Natural killer cell (primary cell): Measurements from ENCODE around the gene MAST2. TPM values are rescaled to one million over a fixed set of nuclear protein-coding genes. Genes with fewer than 3 reads are reported as not detected.
"Not testable (repeated sequence)": the region's sequence is repeated elsewhere in the genome, so short reads cannot be mapped to it uniquely, and the experiment has no call there.

Experiments
- ATAC-seq, 3 donors: fragments of 150-1000 bp in 2 of 3; fragments of 200-7000 bp in 1 of 3; cut with Tn5 transposase; 1 replicate in 1 of 3; 2 replicates in 2 of 3; pipeline ENCODE4 v1.10.0; 2021; ENCODE audit warnings: mild to moderate bottlenecking in 2 of 3, moderate library complexity in 2 of 3
- DNase-seq, 2 donors: peaks; one replicate each; pipeline versions ENCODE4 v3.0.0 to v3.0.0-alpha.2; 2013 to 2021; ENCODE audit warnings: mixed read lengths in 1 of 2
- H3K27ac ChIP-seq: one replicate; pipeline ENCODE4 v1.5.1; 2013; ENCODE audit warnings: mild to moderate bottlenecking, low read length
- H3K27me3 ChIP-seq: one replicate; pipeline ENCODE4 v1.6.1; 2013; ENCODE audit warnings: low read length; ENCODE audit not compliant: control insufficient read depth, insufficient read depth
- H3K36me3 ChIP-seq: one replicate; pipeline ENCODE4 v1.6.1; 2013; ENCODE audit warnings: low read length; ENCODE audit not compliant: control insufficient read depth, insufficient read depth
- H3K4me1 ChIP-seq: one replicate; pipeline ENCODE4 v1.6.1; 2013; ENCODE audit warnings: low read length; ENCODE audit not compliant: control insufficient read depth, insufficient read depth
- H3K4me3 ChIP-seq: one replicate; pipeline ENCODE4 v1.5.1; 2013; ENCODE audit warnings: low read length
- H3K9me3 ChIP-seq: one replicate; pipeline ENCODE4 v1.6.1; 2013; ENCODE audit warnings: low read length; ENCODE audit not compliant: control insufficient read depth, insufficient read depth
- H3K27ac Mint-ChIP-seq, 2 donors: one replicate each; pipeline ENCODE4 v1.8.0; 2022; ENCODE audit warnings: mild to moderate bottlenecking in 2 of 2, mixed read lengths in 2 of 2, moderate library complexity in 1 of 2
- H3K27me3 Mint-ChIP-seq, 2 donors: one replicate each; pipeline ENCODE4 v1.8.0; 2022; ENCODE audit warnings: low read depth in 2 of 2, mixed read lengths in 2 of 2
- H3K36me3 Mint-ChIP-seq: one replicate; pipeline ENCODE4 v1.8.0; 2022; ENCODE audit warnings: mixed read lengths
- H3K4me1 Mint-ChIP-seq, 2 donors: one replicate each; pipeline ENCODE4 v1.8.0; 2022; ENCODE audit warnings: mixed read lengths in 2 of 2
- H3K4me3 Mint-ChIP-seq: one replicate; pipeline ENCODE4 v1.8.0; 2022; ENCODE audit warnings: mild to moderate bottlenecking, moderate library complexity, mixed read lengths
- H3K9me3 Mint-ChIP-seq, 2 donors: one replicate each; pipeline ENCODE4 v1.8.0; 2022; ENCODE audit warnings: mixed read lengths in 2 of 2
- CTCF ChIP-seq: fragments of 200-600 bp; IDR thresholded peaks from one replicate; pipeline ENCODE4 v1.8.0; 2022; ENCODE audit warnings: antibody characterized with exemption
- WGBS: methylation state at CpG from one replicate; pipeline ENCODE4 v1.1.7; 2013; ENCODE audit warnings: missing lambda C conversion rate; ENCODE audit not compliant: insufficient coverage; 5-methylcytosine and 5-hydroxymethylcytosine counted together
- intact Hi-C: fragments of 100-400 bp; cut with micrococcal nuclease; formaldehyde crosslinking; loops from one replicate; pipeline ENCODE4 v1.14.2; 2022
- total RNA-seq, 4 donors: library from RNA; stranded (reverse); fragments of 120-200 nt in 1 of 4; gene quantifications; one replicate each; pipeline versions ENCODE4 v1.2.3 to v1.2.4, GENCODE V29; 2013 to 2022

The MAST2 gene
- total RNA-seq, 3 donors from 2014 or later (not counting 1 experiment from before 2014, with no cell fraction given): 25.3 to 28.6 (median 27.9) TPM

GRCh38 chr1:45854724-45855123 lies 51.3 kb downstream of the MAST2 start:
- Histone ChIP-seq H3K27me3 (no peaks in the 10 kb centered on the region), H3K36me3 (no peaks in the 10 kb centered on the region), H3K4me3 (no peak overlapping the region), H3K4me1 (no peaks in the 10 kb centered on the region), H3K27ac (no peak overlapping the region), H3K9me3 (no peaks in the 10 kb centered on the region)
- DNase-seq (no peak), ATAC-seq (no peak)
- H3K27ac Mint-ChIP-seq: no peak overlapping the region
- H3K27me3 Mint-ChIP-seq: no peaks in the 10 kb centered on the region
- WGBS: 100% methylated on average over 1 of the region's 1 CpG
- no peaks in the 10 kb centered on the region for H3K36me3 Mint-ChIP-seq
- intact Hi-C loops: no loop called here
- peaks cover 0 to 5% of the 10 kb centered on the region in 2 donors for H3K4me1 Mint-ChIP-seq
- TF ChIP-seq CTCF: no peak
- H3K9me3 Mint-ChIP-seq: peaks cover 0 to 4% of the 10 kb centered on the region in 2 donors
- no peak overlapping the region for H3K4me3 Mint-ChIP-seq

- Histone ChIP-seq H3K4me1 (no peaks in the 10 kb centered on the region), H3K9me3 (no peaks in the 10 kb centered on the region), H3K4me3 (no peak overlapping the region), H3K27ac (no peak overlapping the region), H3K27me3 (no peaks in the 10 kb centered on the region), H3K36me3 (no peaks in the 10 kb centered on the region)
- H3K4me1 Mint-ChIP-seq: peaks cover 0 to 10% of the 10 kb centered on the region in 2 donors
- intact Hi-C loops: no loop called here
- H3K27me3 Mint-ChIP-seq: no peaks in the 10 kb centered on the region
- TF ChIP-seq CTCF: no peak
- no peaks in the 10 kb centered on the region for H3K36me3 Mint-ChIP-seq
- no peak overlapping the region for H3K27ac Mint-ChIP-seq
- no peak overlapping the region for H3K4me3 Mint-ChIP-seq
- no peaks in the 10 kb centered on the region for H3K9me3 Mint-ChIP-seq
- ATAC-seq (no peak), DNase-seq (no peak)
These were observed 53.8 kb downstream of the MAST2 start for GRCh38 chr1:45857101-45857700.

- H3K27me3 Mint-ChIP-seq, intact Hi-C loops, H3K27ac ChIP-seq, H3K4me3 Mint-ChIP-seq, H3K36me3 Mint-ChIP-seq, H3K36me3 ChIP-seq, H3K9me3 ChIP-seq, H3K27me3 ChIP-seq, H3K27ac Mint-ChIP-seq, DNase-seq, H3K4me1 ChIP-seq, H3K4me3 ChIP-seq, ATAC-seq, H3K9me3 Mint-ChIP-seq: not testable (repeated sequence)
- WGBS: 100% methylated on average over 1 of the region's 6 CpGs
- H3K4me1 Mint-ChIP-seq: peaks cover 2 to 11% of the 10 kb centered on the region in 2 donors
These were observed 54.5 kb downstream of the MAST2 start for GRCh38 chr1:45857755-45858492.

- Mint-ChIP-seq H3K4me3 (no peak overlapping the region), H3K36me3 (no peaks in the 10 kb centered on the region), H3K27ac (no peak overlapping the region), H3K27me3 (no peaks in the 10 kb centered on the region), H3K4me1 (peaks cover 10 to 18% of the 10 kb centered on the region in 2 donors), H3K9me3 (no peaks in the 10 kb centered on the region)
- no peaks in the 10 kb centered on the region for H3K36me3 ChIP-seq
- H3K4me1 ChIP-seq: no peaks in the 10 kb centered on the region
- intact Hi-C loops: no loop called here
- no peak overlapping the region for H3K27ac ChIP-seq
- H3K4me3 ChIP-seq: no peak overlapping the region
- no peak for DNase-seq
- TF ChIP-seq CTCF: no peak
- 96% methylated on average over 3 of the region's 3 CpGs for WGBS
- H3K27me3 ChIP-seq: no peaks in the 10 kb centered on the region
- ATAC-seq: no peak
- H3K9me3 ChIP-seq: no peaks in the 10 kb centered on the region
These were observed 55.8 kb downstream of the MAST2 start for GRCh38 chr1:45859221-45859620.
